ENCODE data around the gene CENPU.
"Not testable (repeated sequence)": the region's sequence is repeated elsewhere in the genome, so short reads cannot be mapped to it uniquely, and the experiment has no call there.

Gene CENPU

GRCh38 chr4:184751585-184751956, 17.7 kb upstream of the CENPU start:
- DNase-seq (ENCODE audit: low read depth) = no peak

- DNase-seq (ENCODE audit: low read depth) = no peak
Observed at GRCh38 chr4:184750926-184751584, 17.2 kb upstream of the CENPU start.

GRCh38 chr4:184748251-184748652, 14.4 kb upstream of the CENPU start:
- no peak for DNase-seq (ENCODE audit: low read depth)

- DNase-seq (ENCODE audit: low read depth) = no peak
Observed at GRCh38 chr4:184747034-184747830, 13.3 kb upstream of the CENPU start.

GRCh38 chr4:184745831-184746795, 12.2 kb upstream of the CENPU start:
- peak; percentile 76 for DNase-seq (ENCODE audit: low read depth)

GRCh38 chr4:184744236-184744635, 10.3 kb upstream of the CENPU start:
- DNase-seq (ENCODE audit: low read depth) = no peak

GRCh38 chr4:184743650-184744049, 9.8 kb upstream of the CENPU start:
- no peak for DNase-seq (ENCODE audit: low read depth)

GRCh38 chr4:184741651-184742050, 7.8 kb upstream of the CENPU start:
- DNase-seq (ENCODE audit: low read depth) = not testable (repeated sequence)

GRCh38 chr4:184740980-184741391, 7.1 kb upstream of the CENPU start:
- no peak for DNase-seq (ENCODE audit: low read depth)

- DNase-seq (ENCODE audit: low read depth) = not testable (repeated sequence)
Observed at GRCh38 chr4:184739575-184739974, 5.7 kb upstream of the CENPU start.

GRCh38 chr4:184734758-184735157, 862 bp upstream of the CENPU start:
- DNase-seq (ENCODE audit: low read depth) = no peak

GRCh38 chr4:184732126-184732525, 1.8 kb downstream of the CENPU start:
- no peak for DNase-seq (ENCODE audit: low read depth)

GRCh38 chr4:184731056-184731455, 2.8 kb downstream of the CENPU start:
- no peak for DNase-seq (ENCODE audit: low read depth)

- DNase-seq (ENCODE audit: low read depth) = no peak
Observed at GRCh38 chr4:184729946-184730345, 4.0 kb downstream of the CENPU start.

- DNase-seq (ENCODE audit: low read depth) = peak; percentile 51
Observed at GRCh38 chr4:184728858-184729257, 5.0 kb downstream of the CENPU start.

GRCh38 chr4:184727430-184727829, 6.5 kb downstream of the CENPU start:
- no peak for DNase-seq (ENCODE audit: low read depth)

- no peak for DNase-seq (ENCODE audit: low read depth)
Observed at GRCh38 chr4:184722798-184723197, 11.1 kb downstream of the CENPU start.

- DNase-seq (ENCODE audit: low read depth) = no peak
Observed at GRCh38 chr4:184721254-184721653, 12.6 kb downstream of the CENPU start.

- no peak for DNase-seq (ENCODE audit: low read depth)
Observed at GRCh38 chr4:184719407-184719806, 14.5 kb downstream of the CENPU start.

- no peak for DNase-seq (ENCODE audit: low read depth)
Observed at GRCh38 chr4:184715526-184715925, 18.4 kb downstream of the CENPU start.

- no peak for DNase-seq (ENCODE audit: low read depth)
Observed at GRCh38 chr4:184713887-184714286, 20.0 kb downstream of the CENPU start.

- no peak for DNase-seq (ENCODE audit: low read depth)
Observed at GRCh38 chr4:184712322-184712721, 21.6 kb downstream of the CENPU start.

Measured in non-pigmented ciliary epithelial cell (primary cell).